ENCODE results near the gene LOXHD1.

The LOXHD1 gene

DNA sequence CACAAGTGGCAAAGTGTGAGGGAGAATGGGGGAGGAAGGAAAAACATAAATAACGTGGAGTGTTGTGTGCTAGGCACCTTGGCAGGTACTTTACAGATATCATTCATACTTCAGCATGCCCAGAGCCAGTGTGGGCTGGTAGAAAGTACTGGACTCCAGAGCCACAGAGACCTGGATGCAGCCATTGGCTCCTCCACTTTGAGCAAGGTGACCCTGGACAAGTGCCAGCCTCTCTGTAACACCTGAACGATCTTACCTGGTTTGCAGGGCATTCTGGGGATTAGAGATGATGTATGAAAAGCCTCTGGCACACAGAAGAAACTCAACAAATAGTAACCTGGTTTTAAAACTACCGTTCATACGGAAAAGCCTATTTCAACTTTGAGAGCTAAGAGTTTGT, 6.3 kb downstream of the LOXHD1 start:
- TF ChIP-seq, protein P1, sequence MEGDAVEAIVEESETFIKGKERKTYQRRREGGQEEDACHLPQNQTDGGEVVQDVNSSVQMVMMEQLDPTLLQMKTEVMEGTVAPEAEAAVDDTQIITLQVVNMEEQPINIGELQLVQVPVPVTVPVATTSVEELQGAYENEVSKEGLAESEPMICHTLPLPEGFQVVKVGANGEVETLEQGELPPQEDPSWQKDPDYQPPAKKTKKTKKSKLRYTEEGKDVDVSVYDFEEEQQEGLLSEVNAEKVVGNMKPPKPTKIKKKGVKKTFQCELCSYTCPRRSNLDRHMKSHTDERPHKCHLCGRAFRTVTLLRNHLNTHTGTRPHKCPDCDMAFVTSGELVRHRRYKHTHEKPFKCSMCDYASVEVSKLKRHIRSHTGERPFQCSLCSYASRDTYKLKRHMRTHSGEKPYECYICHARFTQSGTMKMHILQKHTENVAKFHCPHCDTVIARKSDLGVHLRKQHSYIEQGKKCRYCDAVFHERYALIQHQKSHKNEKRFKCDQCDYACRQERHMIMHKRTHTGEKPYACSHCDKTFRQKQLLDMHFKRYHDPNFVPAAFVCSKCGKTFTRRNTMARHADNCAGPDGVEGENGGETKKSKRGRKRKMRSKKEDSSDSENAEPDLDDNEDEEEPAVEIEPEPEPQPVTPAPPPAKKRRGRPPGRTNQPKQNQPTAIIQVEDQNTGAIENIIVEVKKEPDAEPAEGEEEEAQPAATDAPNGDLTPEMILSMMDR (IDR thresholded peaks at IDR 0.05) = no peak

DNA sequence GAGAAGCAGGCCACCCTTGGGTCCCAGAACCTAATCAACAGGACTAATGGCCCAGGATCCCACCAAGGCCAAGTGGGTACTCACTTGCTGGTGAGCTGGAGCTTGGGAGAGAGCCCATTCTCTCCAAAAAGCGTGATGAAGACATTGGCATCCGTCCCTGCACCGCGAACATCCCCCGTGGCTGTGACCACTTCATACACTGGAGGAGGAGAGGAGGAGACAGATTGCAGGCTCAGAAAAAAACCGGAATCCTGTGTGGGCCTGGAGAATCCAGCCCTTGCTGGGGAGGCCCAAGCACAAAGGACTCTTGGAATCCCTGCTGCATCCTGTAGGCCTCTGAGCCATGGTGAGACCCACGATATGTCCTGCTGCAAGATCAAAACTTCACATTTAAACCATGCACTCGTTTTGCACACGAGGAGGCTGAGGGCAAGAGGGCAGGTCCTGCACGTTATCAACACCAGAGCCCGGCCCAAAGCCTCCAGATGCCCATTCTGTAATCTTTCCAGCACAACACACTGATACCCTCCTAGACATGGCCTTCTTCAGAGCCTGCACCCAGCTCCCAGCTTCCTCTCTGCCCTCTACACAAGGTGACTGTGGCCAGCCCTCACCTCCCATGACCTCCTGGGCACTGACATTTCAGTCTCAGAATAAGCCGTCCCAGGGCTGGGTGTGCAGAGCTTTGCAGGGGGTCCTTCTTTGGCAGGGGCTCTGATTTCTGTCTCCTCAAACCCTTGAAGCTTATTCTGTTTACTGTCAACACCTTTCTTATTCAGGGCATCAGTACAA, 7.8 kb downstream of the LOXHD1 start:
- TF ChIP-seq, protein P1 (IDR thresholded peaks at IDR 0.05) = no peak

DNA sequence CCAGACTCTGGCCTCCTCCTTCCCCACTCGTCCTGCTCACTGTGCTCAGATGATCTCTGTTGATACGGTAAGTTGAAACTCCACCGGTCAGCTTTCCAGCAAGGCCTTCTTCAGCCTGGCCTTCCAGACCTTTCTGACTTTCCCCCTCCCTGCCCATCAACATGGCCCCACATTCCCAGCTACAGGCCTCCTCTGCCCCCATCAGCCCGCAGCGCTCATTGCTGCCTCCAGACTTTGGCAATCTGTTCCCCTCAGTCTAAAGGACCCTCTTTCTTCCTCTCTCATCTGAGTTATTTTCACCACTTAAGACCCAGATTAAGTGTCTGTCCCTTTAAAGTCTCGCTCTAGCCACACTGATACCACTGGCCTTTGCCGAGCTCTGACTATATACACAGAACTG, 10.6 kb downstream of the LOXHD1 start:
- TF ChIP-seq, protein P1 (IDR thresholded peaks at IDR 0.05) = no peak

DNA sequence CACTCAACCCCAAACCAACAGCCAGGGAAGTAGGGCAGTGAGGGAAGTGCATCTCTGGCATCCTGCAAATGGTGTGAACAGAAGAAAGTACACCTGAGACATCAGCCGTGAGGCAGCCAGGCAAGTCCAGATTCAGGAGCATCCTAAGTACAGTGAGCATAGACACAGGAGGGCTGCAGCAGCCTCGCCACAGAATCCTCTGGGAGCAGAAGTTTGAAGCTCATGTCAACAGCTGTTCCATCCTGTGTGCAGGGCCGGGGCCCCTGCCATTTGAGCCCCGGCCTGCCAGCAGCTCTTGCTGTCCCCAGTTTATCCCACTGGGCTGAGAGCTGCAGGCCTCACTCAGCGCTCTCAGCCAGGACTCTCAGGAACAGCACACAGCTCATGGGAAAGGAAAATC, 14.5 kb downstream of the LOXHD1 start:
- TF ChIP-seq, protein P1 (IDR thresholded peaks at IDR 0.05) = no peak

DNA sequence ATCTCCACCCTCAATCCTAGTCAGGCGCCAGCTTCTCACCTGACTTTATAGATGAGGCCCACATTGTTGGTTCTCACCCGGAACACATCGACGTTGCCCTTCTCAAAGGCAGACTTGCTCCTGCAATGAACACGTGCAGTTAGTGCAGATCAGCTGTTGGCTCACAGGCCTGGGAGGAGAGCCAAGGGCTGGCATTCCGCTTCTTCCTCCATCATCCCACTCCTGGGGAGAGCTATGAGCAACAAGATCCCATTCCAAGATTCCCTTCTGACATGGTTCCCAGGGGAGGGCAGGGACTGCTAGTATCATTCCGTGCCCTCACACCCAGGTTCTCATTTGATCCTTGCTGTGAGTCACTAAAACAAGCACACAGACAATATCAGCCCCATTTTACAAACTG, 15.1 kb downstream of the LOXHD1 start:
- TF ChIP-seq, protein P1 (IDR thresholded peaks at IDR 0.05) = no peak

DNA sequence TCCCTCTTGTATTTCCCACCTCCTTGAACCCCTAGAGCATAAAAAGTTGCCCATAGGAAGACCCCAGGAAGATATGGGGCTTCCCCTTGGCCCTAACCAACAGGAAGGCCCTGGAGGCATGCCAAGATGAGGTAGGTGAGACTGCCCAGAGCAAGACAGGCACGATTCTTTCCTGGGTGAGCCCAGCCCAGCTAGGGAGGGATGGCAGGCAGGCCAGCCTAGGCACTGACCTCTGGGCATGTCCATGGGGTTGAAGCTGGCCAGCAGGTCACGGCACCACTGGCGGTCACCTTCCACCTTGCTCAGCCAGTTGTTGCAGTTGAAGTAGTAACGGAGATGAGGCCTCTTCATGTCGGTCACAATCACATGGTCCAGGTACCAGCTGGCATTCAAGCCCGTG, 17.6 kb downstream of the LOXHD1 start:
- TF ChIP-seq, protein P1 (IDR thresholded peaks at IDR 0.05) = no peak

DNA sequence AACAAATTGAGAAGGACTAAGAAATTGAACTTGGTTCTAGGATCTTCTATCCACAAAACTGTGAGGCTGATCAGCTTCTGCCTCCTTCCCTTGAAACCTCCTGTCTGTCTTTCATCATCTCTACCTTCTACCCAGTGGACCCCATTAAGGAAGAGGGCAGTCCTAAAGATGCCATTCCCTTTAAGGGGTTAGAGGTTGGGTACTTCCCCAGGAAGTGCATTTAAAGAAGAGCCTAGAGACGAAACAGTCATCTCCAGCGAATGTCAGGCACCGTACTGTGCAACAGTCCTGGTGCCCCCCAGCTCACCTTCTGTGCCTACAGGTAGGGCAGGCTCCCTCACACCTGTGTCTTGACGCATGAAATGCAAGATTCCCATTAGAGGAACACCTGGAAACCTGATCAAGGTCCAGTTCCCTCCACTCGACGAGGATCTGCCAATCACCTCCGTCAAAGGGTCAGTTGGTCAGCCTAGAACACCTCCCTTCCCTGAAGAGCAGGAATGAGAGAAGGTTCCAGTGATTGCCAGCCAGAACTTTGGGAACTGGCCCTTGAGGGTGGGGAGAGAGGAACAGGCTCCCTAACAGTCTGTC, 20.9 kb downstream of the LOXHD1 start:
- TF ChIP-seq, protein P1 (IDR thresholded peaks at IDR 0.05) = no peak
